ENCODE measurements around the gene ZER1. TPM values are rescaled to one million over a fixed set of nuclear protein-coding genes. Genes with fewer than 3 reads are reported as not detected.
"Not testable (repeated sequence)": the region's sequence is repeated elsewhere in the genome, so short reads cannot be mapped to it uniquely, and the experiment has no call there.

The ZER1 gene
- total RNA-seq, 1 donor from 2014 or later = 36.8 TPM

DNA sequence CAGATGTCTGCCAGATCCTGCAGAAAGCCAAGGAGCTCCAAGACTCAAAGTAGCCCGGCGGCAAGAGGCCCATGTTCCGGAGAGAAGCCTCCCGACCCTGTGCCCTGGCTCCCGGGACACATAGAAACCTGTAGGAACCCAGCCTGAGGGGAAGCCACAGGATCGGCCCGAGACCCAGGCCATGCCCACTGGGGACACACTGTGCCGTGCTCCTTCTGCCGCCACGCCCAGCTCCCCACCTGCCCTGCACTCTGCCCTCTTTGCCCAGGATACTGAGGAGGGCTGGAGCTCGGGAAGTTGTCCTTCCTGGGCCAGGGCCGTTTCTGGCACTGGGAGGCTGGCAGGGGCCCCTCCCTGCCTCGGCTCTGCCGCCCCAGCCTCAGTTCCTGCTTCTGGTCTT lies 36.1 kb upstream of the ZER1 start:
- Mint-ChIP-seq H3K9me3 (no peaks in the 10 kb centered on the region), H3K27me3 (no peaks in the 10 kb centered on the region), H3K4me1 (ENCODE audit: unreplicated experiment) (no peaks in the 10 kb centered on the region), H3K4me3 (no peak overlapping the region), H3K27ac (no peak overlapping the region), H3K36me3 (peaks cover 4% of the 10 kb centered on the region)
- DNase-seq (ENCODE audit: extremely low spot score, unreplicated experiment) = no peak
- no peak for TF ChIP-seq CTCF (conservative IDR thresholded peaks at IDR 0.05)

- no peaks in the 10 kb centered on the region for H3K9me3 Mint-ChIP-seq
- TF ChIP-seq CTCF (conservative IDR thresholded peaks at IDR 0.05) = no peak
- H3K4me1 Mint-ChIP-seq (ENCODE audit: unreplicated experiment) = no peaks in the 10 kb centered on the region
- DNase-seq (ENCODE audit: extremely low spot score, unreplicated experiment) = no peak
- H3K36me3 Mint-ChIP-seq = peaks cover 7% of the 10 kb centered on the region
- no peak overlapping the region for H3K4me3 Mint-ChIP-seq
- no peaks in the 10 kb centered on the region for H3K27me3 Mint-ChIP-seq
- H3K27ac Mint-ChIP-seq = no peak overlapping the region
These were observed 33.9 kb upstream of the ZER1 start for GRCh38 chr9:128805661-128806060.

GRCh38 chr9:128802482-128802881 lies 30.8 kb upstream of the ZER1 start:
- no peaks in the 10 kb centered on the region for H3K4me1 Mint-ChIP-seq (ENCODE audit: unreplicated experiment)
- H3K4me3 Mint-ChIP-seq = no peak overlapping the region
- no peaks in the 10 kb centered on the region for H3K27me3 Mint-ChIP-seq
- H3K9me3 Mint-ChIP-seq = no peaks in the 10 kb centered on the region
- no peak for DNase-seq (ENCODE audit: extremely low spot score, unreplicated experiment)
- no peak for TF ChIP-seq CTCF (conservative IDR thresholded peaks at IDR 0.05)
- no peak overlapping the region for H3K27ac Mint-ChIP-seq
- H3K36me3 Mint-ChIP-seq = peaks cover 10% of the 10 kb centered on the region

- Mint-ChIP-seq H3K4me3 (no peak overlapping the region), H3K27me3 (no peaks in the 10 kb centered on the region), H3K27ac (no peak overlapping the region)
These were observed 28.3 kb upstream of the ZER1 start for GRCh38 chr9:128800061-128800460.

GRCh38 chr9:128798896-128799295 lies 27.2 kb upstream of the ZER1 start:
- Mint-ChIP-seq H3K36me3 (peaks cover 10% of the 10 kb centered on the region), H3K4me3 (no peak overlapping the region), H3K27me3 (no peaks in the 10 kb centered on the region), H3K27ac (no peak overlapping the region), H3K4me1 (ENCODE audit: unreplicated experiment) (no peaks in the 10 kb centered on the region), H3K9me3 (no peaks in the 10 kb centered on the region)
- TF ChIP-seq CTCF (conservative IDR thresholded peaks at IDR 0.05) = no peak
- no peak for DNase-seq (ENCODE audit: extremely low spot score, unreplicated experiment)

More at GRCh38 chr9:128800061-128800460, 28.3 kb upstream of the ZER1 start:
- no peak for TF ChIP-seq CTCF (conservative IDR thresholded peaks at IDR 0.05)
- Mint-ChIP-seq H3K36me3 (peaks cover 10% of the 10 kb centered on the region), H3K9me3 (no peaks in the 10 kb centered on the region), H3K4me1 (ENCODE audit: unreplicated experiment) (no peaks in the 10 kb centered on the region)
- DNase-seq (ENCODE audit: extremely low spot score, unreplicated experiment) = no peak

GRCh38 chr9:128794961-128795360 lies 23.2 kb upstream of the ZER1 start:
- H3K27me3 Mint-ChIP-seq; H3K4me1 Mint-ChIP-seq (ENCODE audit: unreplicated experiment); H3K27ac Mint-ChIP-seq; H3K4me3 Mint-ChIP-seq; DNase-seq (ENCODE audit: extremely low spot score, unreplicated experiment); H3K36me3 Mint-ChIP-seq; H3K9me3 Mint-ChIP-seq: not testable (repeated sequence)
